Fibroblast of skin of right quadriceps (primary cell): ENCODE data around the gene C3orf80.
"Not testable (repeated sequence)": the region's sequence is repeated elsewhere in the genome, so short reads cannot be mapped to it uniquely, and the experiment has no call there.

Source experiments
- DNase-seq: peaks from one replicate; pipeline ENCODE4 v3.0.0-alpha.2; 2013

Gene C3orf80

DNA sequence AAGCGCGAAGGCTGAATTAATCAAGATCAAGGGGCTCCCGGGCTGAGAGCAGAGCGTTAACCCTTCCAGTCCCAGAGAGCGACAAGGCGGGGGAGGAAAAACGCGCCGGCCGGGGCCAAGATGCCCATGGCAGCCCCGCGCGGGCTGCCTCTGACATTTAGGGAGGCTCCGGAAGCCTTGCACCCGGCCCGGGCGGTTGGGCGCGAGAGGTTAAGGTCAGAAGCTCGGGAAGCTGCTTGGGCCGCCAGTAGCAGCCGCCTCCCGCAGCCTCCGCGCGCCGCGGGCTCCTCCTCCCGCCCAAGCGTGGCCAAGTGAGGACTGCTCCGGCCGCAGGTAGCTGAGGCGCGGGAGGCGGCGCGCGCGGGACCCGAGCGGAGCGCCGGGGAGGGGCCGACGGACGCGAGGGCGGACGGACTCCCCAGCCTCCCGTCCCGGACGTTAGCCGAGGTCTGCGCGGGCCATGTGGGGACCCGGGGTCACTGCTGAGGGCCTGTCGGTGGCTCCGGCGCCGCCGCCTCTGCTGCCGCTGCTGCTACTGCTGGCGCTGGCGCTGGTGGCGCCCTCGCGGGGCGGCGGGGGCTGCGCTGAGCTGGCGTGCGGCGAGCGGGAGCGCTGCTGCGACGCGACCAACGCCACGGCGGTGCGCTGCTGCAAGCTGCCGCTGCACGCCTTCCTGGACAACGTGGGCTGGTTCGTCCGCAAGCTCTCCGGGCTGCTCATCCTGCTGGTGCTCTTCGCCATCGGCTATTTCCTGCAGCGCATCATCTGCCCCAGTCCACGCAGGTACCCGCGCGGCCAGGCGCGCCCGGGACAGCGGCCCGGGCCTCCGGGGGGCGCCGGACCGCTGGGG lies at the start of gene C3orf80:
C3orf80 (plus strand) TSS at position 247 of the 850 bp plus-strand sequence; CDS start at position 461, 214 bp downstream.
- peak; percentile 46 for DNase-seq

DNA sequence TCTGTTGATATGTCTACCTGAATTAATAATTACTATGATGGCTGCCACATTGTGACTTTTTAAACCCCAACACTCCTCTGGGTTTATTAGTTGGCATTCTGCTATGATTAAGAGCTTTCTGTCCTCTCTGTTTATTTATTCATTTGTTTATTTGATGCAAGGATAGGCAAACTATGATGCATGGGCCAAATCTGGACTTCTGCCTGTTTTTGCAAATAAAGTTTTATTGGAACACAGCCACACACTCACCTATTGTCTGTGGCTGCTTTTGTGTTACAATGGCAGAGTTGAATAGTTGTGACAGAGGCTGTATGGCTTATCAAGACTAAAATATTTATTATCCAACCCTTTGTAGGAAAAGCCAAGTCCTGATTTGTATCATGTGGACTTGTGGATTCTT lies 48.3 kb upstream of the C3orf80 start:
- no peak for DNase-seq

DNA sequence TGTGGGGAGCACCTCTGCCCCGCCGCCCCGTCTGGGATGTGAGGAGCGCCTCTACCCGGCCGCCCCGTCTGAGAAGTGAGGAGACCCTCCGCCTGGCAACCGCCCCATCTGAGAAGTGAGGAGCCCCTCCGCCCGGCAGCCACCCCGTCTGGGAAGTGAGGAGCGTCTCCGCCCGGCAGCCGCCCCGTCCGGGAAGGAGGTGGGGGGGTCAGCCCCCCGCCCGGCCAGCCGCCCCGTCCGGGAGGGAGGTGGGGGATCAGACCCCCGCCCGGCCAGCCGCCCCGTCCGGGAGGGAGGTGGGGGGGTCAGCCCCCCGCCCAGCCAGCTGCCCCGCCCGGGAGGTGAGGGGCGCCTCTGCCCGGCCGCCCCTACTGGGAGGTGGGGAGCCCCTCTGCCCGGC lies 46.6 kb upstream of the C3orf80 start:
- not testable (repeated sequence) for DNase-seq

DNA sequence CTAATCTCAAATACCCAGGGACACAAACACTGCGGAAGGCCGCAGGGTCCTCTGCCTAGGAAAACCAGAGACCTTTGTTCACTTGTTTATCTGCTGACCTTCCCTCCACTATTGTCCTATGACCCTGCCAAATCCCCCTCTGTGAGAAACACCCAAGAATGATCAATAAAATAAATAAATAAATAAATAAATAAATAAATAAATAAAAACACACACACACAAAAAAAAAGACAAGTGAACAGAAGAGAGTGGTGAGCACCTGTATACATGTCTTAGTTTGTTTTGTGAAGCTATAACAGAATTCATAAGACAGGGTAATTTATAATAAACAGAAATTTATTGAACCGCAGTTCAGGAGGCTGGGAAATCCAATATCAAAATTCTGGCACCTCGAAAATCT lies 45.8 kb upstream of the C3orf80 start:
- DNase-seq: not testable (repeated sequence)

DNA sequence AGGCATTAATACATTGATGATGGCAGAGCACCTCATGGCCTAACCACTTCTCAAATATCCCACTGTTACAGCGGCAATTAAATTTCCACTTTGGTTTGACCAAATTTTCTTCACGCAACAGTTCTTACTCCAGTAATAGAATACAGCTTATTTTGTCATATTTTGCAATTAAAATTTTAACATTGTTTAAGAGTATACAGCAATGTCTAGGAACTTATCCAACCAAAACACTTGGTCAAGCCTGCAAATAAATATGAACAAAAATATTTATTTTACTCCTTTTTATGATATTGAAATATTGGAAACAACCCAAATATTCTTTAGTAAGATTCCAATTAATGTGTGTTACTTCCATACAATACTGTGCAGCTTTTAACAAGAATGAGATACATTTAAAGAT lies 45.3 kb upstream of the C3orf80 start:
- DNase-seq: no peak

DNA sequence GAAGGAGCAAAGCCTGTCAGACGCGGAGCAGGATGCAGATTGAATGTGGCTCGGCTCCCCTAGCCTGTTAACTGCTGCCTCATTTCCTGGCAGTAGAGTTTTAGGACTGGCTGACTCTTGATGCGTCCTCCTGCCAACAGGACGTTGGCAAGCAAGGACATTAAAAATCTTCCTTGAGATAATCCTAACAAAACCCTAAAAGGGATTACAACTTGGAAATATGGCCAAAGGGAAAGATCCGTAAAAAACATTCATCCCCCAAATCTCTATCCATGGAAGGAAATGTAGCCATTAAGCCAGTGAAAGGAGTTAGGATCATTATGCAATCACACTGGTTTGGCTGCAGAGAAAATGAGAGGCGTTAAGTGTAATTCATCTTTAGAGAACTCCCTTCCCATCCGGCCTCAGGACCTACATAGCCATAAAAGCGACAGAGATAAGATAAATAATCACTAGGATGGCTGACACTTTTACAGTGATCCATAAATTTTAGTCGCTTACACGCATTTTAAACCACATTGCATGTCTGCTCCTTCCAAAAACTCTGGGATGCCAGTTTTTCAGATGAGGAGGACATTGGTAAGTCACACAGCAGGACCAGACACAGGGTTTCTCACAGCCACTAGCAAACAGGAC lies 44.5 kb upstream of the C3orf80 start:
- peak; percentile 95 for DNase-seq

DNA sequence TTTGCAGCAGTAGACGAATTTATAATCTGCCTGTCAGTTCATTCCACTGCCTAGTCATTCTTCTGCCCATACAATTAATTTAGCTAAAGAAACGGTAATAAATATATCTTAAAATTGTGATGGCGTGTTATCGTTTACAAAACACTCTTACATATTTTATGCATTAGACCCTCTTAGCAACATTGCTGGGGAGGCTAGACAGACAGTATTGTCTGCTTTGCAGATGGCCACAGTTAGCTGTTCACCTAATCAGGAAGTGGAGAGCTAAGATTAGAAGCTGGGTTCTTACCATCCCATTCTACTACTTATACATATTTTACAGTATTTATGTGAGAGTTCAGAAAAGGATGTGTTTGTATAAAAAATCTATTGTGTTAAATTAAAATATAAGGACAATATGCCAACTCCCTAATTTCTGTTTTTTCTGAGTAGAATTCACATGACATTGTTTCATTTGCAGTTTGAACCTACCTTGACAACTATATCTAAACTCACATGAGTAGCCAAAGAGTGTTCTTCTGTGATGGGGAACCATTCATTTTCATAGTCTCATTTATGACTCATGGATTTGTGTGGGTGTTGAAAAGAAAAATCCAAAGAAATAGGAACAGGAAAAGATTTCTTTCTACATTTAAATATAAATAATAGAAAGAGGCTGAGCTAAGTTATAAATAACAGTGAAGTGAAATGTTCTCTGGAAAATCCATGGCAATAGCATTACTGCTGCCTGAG lies 41.7 kb upstream of the C3orf80 start:
- peak; percentile 74 for DNase-seq

DNA sequence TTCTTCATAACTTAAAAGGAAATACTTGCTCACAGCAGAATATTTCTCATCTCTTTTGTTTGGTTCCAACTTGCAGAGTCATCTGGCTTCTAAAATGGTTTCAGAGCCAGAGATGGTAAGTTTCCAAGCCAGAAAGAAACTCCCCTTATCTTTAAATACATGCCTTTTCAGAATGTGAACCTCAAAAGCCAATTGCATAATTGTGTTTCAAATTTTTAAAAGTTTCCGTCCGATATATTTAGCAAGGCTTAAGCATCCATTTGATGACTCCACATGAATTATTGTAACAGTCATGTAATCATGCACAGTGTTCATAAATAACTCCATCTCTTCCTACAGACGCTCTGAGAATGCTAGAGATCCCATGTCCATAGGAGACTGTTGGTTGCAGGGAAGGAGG lies 40.6 kb upstream of the C3orf80 start:
- DNase-seq: peak; percentile 89

DNA sequence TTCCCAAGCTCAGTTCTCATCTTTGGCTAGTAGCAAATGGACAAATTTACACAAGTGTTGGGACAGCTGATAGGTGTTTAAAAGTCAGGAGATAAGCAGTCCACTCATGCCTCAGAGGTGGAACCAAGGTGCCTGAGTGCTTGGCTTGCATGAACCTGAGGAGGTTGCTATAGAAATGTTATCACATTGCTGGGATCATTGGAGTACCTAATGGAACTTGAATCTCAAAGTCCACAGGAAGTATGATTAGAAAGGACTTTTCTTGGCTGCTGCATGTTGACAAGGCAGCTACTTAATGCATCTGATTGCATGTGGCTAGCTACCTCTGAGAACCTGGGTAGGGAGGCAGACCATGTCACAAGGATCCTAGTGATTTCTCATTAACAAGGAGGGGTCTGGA lies 39.5 kb upstream of the C3orf80 start:
- DNase-seq: no peak

DNA sequence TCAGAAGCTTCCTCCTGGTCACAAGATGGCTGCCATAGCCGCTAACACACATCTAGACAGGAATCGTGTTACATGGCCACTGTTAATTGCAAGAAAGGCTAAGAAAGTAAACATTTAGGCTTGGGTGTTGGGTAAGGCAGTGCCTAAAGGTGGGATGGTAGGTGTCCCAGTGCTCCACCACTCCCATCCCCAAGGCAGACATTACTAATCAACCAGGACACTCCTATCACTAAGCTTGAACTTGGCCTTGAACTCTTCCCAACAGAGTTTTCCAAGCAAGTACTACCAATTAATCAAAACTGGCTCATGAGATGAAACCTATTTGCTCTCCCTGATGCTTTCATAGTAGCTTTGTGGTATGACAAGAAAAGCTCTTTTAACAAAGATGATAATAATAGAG lies 37.9 kb upstream of the C3orf80 start:
- DNase-seq: no peak

DNA sequence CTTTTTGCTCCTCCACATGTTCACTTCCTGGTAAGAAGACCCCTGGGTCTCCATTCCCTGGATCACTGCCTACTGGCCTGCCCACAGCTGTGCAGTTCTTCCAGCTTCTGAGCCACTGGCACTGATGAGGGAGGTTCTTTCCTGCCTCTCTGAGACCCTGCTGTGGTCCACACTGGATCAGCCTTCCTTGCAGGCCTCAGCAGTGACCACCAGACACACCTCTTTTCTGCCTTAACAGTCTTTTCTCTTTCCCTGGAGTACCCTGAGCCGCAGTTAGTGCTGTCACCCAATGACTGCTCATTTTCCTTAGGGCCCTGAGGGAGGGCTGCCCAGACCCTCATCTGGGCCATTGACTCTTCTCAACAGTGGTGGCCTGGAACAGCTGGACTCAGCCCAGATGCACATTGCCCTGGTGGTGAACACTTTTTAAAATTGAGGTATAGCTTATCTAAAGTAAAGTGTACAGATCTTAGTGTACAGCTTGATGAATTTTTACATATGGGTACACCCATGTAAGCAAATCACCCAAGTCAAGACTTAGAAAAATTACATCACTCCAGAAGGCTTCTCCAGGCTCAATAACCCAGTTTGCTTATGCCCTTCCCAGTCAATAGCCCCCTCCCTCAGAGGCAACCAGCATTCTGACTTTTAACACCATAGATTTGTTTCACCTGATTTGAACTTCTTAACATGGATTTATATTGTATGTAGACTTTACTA lies 32.8 kb upstream of the C3orf80 start:
- no peak for DNase-seq

DNA sequence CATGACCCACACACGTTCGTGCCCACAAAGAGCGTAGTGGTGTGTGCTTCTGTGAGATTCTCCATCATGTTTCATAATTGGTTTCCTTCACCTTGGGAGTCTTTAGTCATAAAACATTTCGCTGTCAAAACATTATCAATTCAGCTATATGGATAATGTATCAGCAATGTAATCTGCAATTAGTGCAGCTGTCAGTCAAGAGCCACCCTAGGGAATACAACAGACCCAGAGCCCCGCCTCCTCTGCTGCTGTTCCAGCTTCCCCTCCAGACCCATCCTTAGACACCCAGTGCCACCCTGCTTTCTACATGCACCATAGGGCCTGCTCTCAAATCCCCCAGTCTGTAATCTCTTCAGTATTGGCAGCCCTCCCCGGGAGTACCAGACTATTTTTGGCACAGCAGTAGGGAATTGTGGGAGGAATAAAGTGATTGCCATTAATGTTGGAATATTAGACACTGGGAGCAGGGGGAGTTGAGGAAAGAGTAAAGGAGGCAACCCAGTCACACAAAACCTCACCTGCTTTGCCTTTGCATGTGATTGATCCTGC lies 31.5 kb upstream of the C3orf80 start:
- DNase-seq: no peak

DNA sequence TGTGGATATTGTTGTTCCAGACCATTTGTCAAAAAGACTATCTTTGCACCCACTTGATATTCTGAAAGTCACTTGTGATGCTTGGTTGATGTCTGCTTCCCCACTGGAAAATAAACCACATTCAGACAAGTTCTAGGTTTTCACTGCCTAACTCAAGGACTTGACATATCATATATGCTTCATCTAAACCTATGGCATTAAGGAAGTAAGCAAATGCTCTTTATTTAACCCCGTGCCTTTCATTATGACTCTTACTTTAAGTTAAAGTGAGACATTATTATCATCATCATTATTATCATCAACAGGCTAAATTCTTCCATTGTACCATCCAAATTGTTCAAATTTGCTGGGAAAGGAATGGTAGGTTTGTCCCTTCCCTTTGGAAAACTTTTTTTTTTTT lies 30.8 kb upstream of the C3orf80 start:
- DNase-seq: no peak

DNA sequence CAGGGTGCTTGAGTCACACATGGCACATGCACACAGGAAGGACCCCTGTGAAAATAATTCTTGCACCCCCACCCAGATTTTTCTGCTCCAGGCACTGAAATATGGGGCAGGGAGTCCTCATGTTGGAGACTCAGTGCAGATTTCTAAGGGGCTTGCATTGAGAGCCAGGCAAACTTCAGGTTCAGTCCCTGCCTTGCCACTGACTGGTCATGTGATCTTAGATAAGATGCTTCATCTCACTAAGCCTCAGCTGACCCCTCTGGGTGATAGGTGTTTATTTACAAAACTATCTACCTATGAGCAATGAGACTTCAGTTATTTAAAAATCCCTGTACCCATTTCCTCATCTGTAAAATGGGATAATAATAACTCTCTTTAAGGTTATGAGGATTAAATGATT lies 30.1 kb upstream of the C3orf80 start:
- DNase-seq: no peak

DNA sequence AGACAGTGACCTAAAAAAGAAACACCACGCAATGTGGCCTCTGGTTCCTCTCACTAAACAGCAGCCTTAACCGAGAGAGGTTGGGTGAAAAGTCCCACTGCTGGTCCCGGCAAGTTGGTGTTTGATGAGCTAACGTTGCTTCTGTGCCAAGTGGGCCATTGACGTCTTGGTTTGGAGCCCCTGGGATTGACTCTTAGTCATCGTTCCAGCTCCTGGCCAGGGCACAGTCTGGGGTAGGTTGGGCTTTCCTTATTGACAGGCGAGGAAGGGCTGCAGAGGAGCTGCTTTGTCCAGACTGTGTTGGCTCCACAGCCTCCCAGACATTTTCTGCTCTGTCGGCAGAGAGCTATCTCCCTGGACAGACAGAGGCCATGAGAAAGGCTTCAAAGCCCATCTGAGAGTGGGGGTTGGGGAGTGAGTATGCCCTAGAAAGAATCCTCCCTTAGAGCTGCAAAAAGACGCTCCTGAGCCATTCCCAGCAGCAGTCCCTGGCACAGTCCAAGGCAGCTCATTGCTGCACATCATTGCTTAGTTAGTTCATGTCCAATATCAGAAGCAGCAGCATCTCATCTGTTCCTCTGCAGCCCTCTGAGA lies 28.6 kb upstream of the C3orf80 start:
- peak; percentile 39 for DNase-seq

DNA sequence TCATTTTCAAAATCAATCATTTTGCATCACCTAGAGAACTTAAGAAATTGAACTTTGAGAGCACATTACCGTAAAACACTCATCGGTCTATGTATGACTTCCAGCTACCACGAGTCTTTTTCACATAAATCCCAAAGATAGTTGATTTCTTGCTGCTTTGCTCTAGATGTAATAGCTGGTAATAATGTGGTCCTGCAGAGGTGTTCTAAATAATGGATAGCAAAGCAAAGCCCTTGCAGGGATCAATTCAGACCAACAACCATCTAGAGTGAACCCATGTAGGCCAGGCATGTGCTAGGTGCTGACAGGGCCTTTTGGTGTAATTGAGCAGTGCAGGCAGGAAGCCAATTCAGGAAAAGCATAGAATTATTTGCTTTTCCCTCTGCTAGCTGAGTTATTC lies 26.1 kb upstream of the C3orf80 start:
- no peak for DNase-seq

DNA sequence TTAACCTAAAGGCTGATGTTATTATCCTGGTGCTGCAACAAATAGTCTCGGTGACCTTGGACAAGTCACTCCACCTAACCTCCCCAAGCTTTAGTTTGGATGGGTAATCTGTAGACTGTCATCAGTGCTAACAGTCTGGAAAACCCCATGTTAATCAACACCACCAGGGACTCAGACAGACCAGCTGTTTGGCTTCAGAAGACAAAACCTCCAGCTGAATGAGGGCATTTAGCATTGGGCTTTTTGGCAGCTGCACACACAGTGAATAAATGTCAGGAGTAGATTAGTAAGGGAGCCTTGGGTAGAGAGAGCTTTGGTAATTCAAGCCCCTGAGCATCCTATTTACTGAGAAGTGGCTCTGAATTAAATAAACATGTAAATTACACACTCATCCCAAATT lies 24.9 kb upstream of the C3orf80 start:
- DNase-seq: no peak

DNA sequence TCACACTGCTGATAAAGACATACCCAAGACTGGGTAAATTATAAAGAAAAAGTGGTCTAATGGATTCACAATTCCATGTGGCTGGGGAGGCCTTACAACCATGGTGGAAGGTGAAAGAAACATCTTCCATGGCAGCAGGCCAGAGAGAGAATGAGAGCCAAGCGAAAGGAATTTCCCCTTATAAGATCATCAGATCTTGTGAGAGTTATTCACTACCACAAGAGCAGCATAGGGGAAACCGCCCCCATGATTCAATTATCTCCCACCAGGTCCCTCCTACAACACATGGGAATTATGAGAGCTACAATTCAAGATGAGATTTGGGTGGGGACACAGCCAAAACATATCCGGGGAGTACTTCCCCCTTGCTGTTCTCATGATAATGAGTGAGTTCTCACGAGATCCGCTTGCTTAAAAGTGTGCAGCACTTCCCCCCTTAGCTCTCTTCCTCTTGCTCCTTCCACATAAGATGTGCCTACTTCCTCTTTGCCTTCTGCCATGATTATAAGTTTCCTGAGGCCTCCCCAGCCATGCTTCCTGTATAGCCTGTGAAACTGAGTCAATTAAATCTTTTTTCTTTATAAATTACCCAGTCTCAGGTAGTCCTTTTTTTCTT lies 20.7 kb upstream of the C3orf80 start:
- DNase-seq: peak; percentile 56

DNA sequence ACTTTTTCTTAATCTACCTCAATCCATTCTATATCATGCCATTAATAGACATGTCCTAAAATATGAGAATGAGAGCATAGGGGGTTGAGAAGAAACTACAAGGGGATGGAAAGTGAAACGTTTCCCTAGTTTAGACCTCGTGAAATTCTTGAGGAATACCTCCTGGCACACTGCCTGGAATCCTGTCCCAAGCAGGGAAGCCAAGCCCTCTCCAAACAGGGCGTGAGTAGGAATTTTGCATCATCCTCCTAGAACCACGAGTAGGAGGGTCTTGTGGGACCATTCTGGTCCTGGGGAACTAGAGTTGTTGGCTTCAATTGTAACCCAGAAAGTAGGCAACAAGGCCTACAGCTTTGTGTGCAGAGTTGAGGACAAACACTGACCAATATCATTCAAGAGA lies 19.6 kb upstream of the C3orf80 start:
- peak; percentile 28 for DNase-seq

DNA sequence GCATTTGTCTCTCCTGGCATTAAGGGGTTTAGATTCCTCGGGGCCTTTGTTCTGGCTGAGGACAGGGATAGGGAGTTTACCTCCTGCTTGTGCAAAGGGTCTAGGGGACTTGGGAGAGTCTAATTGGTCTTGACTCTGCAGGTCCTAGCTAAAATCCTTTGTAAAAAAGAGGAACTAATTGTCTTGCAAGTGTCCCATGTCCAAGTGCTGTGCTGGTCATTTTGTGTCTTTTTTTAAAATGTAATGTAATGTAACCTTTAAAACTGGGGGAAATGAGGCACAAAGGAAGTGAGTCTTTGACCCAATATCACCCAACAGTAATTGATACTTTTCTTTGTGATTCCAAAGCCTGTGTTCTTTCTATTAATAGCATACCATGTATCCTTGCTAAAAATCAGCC lies 14.9 kb upstream of the C3orf80 start:
- DNase-seq: no peak

DNA sequence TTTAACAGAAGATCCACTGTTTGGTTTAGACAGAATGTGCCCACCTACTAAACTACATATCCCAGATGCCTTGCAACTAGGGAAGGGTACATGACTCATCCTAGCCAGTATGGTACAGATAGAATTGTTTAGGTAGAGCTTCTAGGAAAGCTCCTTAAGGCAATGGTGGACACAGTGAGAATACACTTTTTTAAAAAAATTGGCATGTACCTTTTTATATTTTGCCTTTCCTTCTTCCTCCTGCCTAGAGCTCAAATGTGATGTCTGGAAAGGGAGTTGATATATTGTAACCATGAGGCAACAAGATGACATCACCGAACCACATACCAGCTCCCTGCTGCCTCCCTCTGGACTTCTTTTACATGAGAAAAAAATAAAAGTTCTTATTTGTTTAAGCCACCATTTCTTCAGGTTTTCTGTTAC lies 14.4 kb upstream of the C3orf80 start:
- DNase-seq: peak; percentile 64

DNA sequence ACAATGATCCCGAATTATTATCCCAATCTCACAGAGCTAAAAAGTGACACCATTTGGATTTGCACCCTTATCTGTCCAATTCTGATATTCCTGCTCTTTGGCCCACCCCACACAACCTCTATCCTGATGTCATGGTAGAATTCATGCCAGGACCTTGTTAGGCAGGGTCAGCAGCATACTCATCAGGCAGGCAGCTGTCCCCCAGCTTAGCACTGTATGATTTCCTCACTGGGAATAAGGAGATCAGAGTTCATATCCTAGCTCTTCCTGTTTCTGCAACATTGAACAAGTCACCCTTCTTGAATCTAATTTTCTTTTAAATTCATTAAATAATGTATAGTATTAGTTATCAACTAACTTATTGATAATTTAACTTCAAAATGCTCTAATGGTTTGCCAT lies 12.0 kb upstream of the C3orf80 start:
- DNase-seq: no peak
